Measurements from ENCODE around the gene IDH1.
"Not testable (repeated sequence)": the region's sequence is repeated elsewhere in the genome, so short reads cannot be mapped to it uniquely, and the experiment has no call there.

IDH1 gene

GRCh38 chr2:208254871-208255556 is at the start of gene IDH1:
IDH1 (minus strand) TSS chr2:208255071; CDS start chr2:208251551, 3,520 bp downstream.
- peak; percentile 85 for DNase-seq (ENCODE audit: low spot score)

DNA sequence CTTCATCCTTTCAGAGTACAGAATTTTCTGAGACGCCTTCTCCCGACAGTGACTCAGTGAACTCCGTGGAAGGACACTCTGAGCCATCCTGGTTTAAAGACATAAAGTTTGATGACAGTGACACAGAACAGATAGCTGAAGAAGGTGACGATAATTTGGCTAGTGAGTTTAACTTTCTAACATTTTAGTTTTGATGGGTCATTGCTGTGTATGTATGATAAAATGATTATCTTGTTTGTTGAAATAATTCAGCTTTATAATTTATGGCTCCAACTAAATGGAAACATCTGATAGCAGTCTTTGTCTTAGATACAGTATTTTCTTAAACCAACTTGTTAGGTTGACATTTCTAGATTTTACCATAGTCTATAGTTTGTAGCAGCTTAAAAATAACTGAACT is 49.3 kb upstream of the IDH1 start:
- no peak for DNase-seq (ENCODE audit: low spot score)

GRCh38 chr2:208300847-208301618 is 46.2 kb upstream of the IDH1 start:
- DNase-seq (ENCODE audit: low spot score): no peak

DNA sequence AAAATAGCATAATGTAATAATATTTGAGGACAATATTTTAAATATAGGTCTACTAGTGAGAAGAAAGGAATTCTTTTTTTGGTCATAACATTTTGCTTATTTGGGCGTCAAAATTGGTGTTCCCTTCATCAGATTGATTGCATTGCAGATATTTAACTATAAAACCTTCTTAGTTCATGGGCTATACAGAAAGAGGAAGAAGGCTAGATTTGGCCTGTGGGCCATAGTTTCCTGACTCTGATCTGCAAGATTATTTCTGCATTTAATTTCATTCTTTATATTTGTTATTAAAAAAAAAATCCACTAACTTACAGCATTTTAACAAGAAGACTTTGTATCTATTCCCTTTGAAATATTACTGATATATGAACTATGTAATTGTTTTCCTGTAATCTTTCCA is 43.1 kb upstream of the IDH1 start:
- DNase-seq (ENCODE audit: low spot score): no peak

DNA sequence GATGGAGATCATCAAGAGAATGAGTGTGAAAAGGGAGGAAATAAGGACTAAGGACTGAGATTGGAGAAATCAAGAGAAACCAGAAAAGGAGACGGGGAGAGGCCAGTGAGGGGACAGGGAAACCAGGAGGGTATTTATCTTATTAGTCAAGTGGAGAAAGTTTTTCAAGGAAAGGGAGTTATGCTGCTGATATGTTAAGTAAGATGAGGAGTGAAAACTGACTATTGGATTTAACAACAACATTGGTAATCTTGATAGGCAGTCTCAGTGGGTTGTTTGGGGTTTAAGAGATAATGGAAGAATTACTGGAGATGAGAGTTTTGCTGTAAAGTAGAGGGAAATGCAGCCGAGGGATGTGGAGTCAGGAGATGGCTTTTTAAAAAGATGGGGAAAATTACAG is 41.7 kb upstream of the IDH1 start:
- no peak for DNase-seq (ENCODE audit: low spot score)

GRCh38 chr2:208295834-208296233 is 41.0 kb upstream of the IDH1 start:
- no peak for DNase-seq (ENCODE audit: low spot score)

DNA sequence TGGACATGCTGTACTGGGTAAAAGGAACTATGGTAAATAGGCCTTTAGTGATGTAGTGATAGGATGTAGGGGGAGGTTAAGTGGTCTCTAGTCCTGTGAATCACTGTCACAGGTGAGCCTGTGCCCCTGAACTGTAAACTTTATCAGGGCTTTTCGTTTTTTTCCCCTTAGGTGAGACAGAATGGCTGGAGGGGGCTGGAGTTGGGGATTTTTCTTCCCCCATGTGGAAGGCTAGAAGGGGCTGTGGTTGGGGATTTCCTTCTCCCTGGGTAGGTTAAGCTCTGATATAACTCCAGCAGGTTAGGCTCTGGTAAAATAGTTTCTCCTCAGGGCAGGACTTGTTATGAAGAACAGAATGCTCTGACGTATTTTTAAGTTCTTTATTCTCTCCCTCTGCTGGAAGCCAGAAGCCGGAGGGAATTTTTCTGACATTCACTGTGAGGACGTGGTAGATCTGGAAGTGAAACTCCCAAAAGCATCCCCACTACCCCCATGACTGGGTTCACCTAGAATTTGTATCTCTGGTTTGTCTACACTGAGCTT is 39.7 kb upstream of the IDH1 start:
- DNase-seq (ENCODE audit: low spot score): no peak

- no peak for DNase-seq (ENCODE audit: low spot score)
Measured at GRCh38 chr2:208285853-208286252, 31.0 kb upstream of the IDH1 start.

DNA sequence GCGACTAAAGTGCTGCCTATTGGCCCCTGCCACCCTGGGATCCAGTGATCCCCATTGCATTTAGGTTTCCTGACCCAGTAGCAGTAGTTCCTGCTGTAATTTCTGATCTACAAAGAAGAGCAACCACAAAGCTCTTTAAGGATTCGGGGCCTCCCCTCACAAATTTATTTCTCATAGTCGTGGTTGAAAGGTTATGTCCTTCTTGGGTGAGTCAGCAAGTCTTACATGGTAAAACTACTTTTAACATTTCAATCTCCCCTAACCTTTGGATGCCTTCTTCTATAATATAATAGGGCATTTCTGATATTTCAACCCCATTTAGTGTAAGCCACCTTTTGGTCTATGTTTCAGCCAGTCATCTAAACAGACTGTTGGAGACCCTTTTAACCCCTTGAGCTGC is 26.1 kb upstream of the IDH1 start:
- no peak for DNase-seq (ENCODE audit: low spot score)

DNA sequence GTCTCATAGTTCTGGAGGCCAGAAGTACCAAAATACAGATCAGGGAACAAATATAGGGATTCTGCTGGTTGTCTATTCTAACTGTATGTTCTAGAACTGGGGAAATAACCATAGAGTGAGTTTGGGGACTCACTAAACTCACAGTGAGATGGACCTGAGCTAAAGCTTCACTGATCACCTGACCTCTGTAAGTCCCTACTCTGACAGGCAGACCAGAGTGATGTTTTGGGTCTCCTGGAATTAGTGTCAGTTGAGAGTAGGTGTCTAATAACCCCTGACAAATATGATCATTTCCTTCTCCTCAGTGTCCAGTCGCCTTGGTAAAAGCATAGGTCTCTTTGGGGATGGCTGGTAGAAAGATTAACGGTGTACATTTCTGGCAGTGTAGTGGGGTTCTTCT is 25.4 kb upstream of the IDH1 start:
- DNase-seq (ENCODE audit: low spot score): no peak

GRCh38 chr2:208279236-208279635 is 24.4 kb upstream of the IDH1 start:
- no peak for DNase-seq (ENCODE audit: low spot score)

GRCh38 chr2:208278549-208278948 is 23.7 kb upstream of the IDH1 start:
- DNase-seq (ENCODE audit: low spot score): no peak

DNA sequence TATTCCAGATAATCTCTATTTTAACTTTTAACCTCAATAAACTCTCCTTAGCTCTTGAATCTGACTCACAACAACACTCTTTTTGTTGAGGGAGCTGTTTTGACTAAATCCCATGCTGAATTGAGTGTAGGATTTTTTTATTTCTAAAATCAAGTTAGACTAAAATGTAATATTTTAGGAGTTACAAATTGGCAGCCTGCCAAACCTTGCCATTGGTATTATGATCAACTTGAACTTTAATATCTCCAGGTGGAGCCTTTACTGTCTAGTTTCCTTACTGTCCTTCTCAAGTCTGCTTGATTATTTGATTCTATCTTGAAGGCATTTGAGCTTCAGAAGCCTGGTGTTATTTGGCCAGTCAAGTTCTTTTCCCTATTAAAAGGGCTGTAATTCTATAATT is 19.9 kb upstream of the IDH1 start:
- no peak for DNase-seq (ENCODE audit: low spot score)

DNA sequence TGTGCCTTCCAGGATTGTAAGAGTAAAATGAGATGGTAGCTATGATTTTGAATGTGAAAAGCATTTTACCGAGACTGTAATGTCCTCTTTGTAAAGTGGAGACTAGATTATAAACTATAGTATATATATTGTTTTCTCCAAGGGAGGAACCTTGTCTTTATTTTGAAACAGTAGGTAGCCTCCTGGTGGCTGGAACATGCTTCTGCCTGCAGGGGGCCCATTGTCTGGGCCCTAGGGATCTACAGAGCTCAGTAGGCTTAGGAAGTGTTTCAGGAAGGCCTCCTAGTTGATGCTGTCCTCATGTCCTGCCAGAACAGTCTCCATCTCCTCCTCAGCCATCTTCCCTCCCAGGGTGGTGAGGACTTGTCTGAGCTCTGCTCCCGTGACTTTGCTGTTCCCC is 14.2 kb upstream of the IDH1 start:
- no peak for DNase-seq (ENCODE audit: low spot score)

GRCh38 chr2:208268156-208268952 is 13.5 kb upstream of the IDH1 start:
- DNase-seq (ENCODE audit: low spot score): no peak

DNA sequence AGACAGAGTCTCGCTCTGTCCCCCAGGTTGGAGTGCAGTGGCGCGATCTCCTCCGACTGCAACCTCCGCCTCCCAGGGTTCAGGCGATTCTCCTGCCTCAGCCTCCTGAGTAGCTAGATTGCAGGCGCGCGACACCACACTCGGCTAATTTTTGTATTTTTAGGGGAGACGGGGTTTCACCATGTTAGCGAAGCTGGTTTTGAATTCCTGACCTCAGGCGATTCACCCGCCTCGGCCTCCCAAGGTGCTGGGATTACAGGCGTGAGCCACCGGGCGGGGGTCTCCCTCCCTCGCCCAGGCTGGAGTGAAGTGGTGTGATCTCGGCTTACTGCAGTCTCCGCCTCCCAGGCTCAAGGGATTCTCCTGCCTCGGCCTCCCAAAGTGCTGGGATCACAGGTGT is 12.7 kb upstream of the IDH1 start:
- not testable (repeated sequence) for DNase-seq (ENCODE audit: low spot score)

GRCh38 chr2:208266936-208267335 is 12.1 kb upstream of the IDH1 start:
- DNase-seq (ENCODE audit: low spot score): peak; percentile 45

DNA sequence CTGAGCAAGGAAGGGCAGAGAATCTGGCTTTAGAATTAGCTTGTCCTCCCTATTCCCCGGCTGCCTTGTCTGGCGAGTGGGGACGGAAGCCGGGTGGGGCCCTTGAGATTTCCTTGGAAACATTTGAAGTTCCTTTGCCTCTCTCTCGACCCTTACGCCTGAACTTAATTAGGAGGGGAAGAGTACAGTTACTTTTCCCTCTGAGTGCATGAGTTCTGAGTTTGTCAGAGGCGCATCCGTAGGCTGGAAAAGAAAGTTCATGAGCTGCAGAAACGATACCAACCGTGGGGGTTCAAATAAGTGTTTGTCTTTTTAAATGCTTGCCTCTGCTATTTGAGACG is 11.7 kb upstream of the IDH1 start:
- no peak for DNase-seq (ENCODE audit: low spot score)

- DNase-seq (ENCODE audit: low spot score): peak; percentile 90
Measured at GRCh38 chr2:208265801-208266552, 11.1 kb upstream of the IDH1 start, which contains the start of gene PIKFYVE. PIKFYVE (plus strand) TSS chr2:208266255; CDS start chr2:208271520, 5,265 bp downstream.

DNA sequence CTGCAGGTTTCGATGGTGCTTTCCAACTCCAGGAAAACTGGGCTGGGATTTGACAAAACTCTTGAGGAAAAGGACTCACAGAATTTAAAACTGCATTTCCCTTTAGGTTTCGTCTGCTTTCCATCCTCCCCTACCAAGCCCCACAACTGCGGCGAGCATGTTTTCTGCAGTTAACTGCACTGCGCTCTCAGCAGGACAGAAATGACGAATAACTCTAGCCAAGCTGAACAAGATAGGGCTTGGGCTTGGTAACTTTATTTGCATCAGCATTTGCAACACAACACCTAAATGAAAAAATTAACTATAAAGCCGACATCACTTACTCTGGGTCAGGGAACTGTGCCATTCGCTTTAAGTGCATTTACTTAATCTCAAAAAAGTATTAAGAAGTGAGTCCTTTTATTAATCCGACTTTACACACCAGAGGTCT is 10.5 kb upstream of the IDH1 start:
- DNase-seq (ENCODE audit: low spot score): peak; percentile 33

Data from kidney capillary endothelial cell (primary cell).